HG03095 (cell line): ENCODE results near the gene MEAK7.

Source experiments
- ATAC-seq: cut with Tn5 transposase; IDR thresholded peaks from one replicate; pipeline ENCODE4 v1.9.1; 2021; ENCODE audit warnings: moderate library complexity; ENCODE audit not compliant: unreplicated experiment

Gene MEAK7

DNA sequence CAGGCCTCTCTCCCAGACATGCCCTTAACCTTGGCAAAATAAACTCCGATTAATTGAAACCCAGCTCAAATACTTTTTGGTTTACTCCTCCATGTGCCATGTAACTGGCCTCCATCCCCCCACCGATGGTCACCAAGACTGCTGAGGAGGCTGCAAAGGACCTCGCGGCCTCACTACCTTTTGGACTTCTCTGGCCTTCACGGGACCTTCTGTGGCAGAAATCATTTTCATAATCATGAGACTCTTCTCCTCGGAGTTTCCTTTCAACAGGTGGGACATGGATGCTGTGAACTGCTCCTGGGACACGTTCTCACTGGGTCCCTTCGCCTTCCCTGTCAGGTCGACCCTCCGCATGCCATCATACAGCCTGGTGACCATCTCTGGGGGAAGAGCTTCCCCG is 9.0 kb downstream of the MEAK7 start:
- ATAC-seq: no peak

DNA sequence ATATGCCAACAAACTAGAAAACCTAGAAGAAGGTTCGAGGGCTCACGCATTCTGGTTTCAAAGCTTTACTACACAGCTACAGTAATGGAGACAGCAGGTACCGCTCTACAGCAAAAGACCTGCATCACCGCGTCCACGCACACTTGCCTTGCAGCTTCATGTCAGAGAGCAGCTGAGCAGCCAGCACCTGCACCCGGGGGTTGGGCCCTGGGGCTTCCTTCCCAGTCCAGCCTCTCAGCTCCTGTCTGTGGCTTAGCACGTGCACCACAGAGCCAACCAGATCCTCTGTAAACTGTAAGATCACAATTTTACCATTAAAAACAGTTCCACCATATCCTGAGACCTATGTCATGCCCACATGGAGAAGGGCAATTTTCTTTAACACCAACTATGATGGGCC is 15.3 kb downstream of the MEAK7 start:
- no peak for ATAC-seq

DNA sequence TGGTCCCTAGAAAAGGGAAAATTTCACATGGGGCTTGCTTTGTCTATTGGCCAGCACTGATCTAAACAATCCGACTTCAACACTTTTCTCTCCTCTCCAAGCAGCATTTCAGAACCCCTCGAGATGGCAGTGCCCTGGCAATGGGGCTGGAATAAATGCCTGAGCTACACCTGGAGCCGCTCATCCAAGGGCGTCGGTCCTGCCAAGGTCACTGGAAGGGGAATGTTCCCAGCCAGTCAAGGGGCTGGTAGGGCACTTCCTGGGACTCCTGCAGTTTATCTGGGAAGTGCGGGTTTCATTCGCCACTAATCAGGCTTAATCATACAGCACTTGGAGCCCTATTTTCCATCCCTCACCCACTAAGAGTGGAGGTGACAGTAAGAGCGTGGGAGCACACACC is 17.1 kb downstream of the MEAK7 start:
- ATAC-seq: no peak

DNA sequence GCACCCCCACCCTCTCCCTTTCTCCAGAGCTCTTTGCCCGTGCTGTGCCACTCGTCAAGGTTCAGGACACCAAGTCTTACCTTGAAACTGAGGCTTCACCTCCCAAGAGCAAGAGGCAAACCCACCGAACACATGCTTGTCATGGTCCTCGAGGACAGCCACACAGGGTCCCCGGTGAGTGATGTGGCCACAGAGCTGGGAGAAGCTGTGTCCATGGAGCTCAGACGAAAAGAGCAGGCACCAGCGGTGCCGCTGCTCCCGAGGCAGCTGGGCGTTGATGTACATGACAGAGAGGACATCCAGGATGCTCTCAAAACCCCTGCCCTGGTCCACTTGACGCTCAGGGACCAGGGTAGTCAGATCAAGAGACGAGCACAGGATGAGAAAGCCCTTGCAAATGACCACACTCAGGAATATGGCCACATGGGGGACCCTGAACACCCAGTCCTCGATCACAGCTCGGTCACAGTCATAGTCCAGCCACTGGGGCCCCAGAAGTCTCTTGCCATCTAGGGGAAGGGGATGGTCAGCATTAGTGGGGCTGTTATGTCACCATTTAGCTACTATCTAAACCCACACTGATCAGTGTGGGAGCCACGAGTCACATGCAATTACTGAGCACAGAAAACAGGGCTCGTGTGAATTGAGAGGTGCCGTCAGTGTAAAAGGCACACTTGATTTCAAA is 17.8 kb downstream of the MEAK7 start:
- ATAC-seq: no peak

DNA sequence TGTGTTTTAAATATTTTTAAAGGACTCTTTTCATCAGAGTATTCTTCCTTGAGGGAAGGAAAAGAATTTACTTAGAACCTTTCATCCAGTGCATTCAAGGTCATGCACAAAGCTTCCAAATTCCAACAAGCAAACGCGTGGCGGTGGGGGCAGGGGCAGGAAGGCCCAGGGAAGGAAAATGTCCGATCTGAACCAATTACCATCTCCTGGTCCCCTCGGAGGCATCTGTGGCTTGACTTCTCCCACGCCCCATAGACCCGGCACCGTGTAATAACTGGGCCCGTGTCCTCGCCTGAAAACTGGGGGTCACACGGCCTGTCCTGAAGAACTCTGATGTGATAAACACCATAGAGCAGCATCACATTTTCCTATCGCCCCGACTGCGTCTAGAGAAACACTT is 18.3 kb downstream of the MEAK7 start:
- no peak for ATAC-seq

DNA sequence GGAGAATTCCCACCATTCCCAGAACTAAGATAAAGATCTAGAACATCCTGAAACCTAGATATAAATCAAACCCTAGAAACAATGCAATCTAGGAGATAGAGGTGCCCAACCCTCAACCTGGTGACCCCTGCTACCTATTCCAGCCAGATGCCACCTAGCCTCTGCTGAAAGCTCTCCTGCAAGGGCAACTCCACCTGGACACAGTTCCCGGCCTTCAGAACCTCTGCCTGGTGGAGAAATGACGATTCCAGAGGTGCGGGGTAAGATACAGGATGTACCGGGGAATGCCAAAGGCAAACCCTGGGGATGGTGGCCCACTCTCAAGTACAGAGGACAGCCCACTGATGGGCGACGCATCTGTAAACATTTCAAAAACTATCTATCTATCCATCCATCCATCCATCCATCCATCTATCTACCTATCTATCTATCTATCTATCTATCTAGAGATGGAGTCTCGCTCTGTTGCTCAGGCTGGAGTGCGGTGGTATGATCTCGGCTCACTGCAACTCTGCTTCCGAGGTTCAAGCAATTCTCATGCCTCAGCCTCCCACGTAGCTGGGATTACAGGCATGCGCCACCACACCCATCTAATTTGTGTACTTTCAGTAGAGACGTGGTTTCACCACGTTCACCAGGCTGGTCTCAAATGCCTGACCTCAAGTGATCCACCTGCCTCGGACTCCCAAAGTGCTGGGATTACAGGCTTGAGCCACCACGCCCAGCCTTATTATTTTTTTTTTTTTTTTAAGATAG is 19.0 kb downstream of the MEAK7 start:
- no peak for ATAC-seq

DNA sequence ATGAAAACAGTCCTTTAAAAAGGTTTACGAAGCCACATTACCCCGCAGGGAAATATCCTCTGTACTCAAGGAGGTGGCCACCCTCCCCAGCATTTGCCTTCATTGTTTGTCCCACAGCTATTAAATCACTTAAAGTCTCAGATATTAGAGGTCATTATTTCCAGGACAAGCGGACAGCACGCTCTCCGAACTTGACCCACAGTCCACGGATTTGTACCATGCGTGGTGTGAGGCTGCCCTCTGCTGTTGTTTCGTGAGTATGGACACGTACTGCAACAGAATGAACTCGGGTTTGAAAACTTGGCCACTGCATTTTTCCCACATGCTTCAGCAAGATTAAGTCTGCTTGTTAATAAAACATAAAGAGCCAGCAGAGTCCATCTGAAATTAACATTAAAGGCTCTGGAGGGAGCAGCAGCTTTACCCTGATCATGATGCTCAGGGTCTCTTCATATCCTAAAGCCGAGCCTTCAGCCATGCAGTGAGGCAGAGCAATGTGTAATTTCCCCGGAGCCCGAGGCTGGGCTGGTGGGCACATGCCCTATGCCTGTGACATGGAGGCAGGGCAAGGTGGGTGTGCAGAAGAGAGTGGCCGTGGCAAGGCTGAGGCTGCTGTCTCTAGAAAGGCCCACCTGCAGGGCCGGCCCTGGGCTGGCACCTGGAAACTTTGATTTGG is 19.7 kb downstream of the MEAK7 start:
- no peak for ATAC-seq

DNA sequence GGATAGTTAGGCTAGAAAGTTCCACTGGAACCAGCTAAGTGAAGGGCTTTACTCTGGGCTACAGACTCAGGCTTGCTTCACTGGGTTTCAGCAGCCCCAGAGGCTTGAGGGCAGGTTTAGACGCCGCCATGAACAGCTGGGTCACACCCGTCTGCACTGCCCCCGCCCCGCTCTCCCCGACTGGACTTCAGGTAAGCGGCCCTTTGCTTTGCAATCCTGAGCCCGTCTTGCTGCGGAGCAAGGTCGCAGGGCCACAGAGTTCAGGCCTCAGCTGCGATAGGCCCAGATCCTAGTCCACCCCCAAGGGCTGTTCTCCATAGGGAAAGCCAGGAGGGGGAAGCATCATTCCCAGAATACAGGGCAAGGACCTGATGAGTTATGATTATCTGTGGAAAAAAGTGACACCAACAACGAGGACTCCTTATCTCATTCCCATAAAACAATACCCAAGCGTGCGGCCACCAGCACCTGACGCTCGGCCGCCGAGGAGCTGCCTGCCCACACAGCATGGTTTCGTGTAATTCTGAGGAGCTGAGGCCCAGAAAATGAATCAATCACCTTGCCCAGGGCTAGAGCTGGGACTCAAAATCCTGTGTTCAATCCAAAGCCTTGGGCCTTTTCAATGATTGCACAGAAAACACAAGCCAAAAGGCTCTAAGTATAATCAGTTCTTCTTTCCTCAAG is 20.4 kb downstream of the MEAK7 start:
- ATAC-seq: no peak

DNA sequence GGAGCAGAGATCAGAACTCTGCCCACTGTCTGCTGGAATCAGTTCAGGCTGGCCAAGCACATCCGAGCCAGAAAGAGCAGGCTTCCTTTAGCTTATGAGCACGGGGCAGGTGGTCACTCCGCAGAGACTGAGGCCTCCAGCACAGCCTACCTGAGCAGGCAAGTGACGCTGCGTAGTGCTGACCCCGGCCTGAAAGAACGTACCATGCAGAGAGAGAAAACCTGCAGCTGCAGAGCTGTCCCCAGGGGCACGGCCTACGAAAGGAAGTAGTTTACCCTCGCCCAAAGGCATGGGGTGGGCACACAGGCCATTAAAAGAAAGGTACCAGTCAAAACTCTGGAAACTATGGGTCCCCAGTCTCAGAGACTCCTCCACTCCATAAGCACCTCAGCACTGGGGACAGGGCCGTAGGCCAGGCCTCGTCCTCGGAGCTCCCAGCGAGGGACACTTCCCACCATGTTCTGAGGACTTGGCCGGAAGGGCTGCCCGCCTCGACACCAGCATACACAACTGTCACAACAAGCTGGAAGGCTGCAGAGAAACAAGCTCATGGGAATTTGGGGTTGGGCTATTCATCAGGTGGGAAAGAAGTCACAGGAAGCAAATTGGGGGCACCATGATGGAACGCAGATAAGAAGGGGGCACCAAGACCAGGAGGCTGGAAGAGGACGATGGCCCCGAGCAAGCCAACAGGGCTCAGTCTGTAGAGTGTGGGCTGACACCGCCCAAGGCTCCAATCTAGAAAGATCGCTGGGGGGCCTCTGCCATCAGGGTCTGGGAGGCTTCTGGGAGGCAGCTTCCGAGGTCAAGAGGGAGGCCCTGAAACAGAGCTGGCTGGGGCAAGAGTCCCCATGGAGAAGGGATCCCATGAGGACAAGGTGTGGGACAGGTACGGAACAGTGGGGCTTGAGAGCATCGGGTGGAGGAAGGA is 21.2 kb downstream of the MEAK7 start:
- no peak for ATAC-seq

DNA sequence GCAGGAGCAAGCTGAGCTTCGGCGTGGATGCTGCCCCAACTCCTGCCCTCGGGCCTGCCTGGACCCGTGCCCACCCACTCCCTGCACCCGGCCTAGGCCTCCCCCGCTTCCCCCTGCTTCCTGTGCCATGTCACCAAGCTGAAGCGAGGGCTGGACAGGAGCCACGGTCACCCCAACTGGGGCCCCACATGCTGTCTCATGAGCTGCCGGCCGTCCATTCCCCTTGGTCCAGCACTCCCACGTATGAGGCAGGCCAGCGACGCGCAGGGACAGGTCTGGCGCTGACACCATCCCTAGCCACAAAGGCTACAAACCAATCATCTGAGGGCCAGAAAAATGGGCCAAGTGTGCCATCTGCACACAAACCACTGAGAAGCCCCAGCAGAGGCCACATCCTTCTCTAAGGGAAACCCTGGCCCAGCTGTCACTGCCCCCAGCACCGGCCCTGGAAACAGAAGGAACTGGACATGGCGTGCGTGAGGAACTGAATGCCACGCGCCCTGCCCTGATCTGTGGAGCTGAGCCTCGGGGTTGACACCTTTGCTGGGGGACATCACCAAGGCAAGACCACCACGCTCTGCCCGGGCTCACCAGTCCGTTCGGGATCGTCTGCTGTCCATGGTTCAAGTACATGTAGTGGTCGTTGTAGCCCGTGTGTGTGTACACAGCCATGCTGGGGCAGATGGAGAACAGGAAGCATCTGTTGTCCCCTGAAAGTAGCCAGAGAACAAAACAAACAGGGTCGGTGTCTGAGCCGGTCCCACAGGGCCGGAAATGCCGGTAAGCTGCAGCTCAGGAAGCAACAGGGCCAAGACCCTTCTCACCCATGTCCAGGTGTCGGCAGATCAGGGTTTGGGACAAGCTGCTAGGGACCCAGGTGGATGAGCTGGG is 22.2 kb downstream of the MEAK7 start:
- no peak for ATAC-seq

DNA sequence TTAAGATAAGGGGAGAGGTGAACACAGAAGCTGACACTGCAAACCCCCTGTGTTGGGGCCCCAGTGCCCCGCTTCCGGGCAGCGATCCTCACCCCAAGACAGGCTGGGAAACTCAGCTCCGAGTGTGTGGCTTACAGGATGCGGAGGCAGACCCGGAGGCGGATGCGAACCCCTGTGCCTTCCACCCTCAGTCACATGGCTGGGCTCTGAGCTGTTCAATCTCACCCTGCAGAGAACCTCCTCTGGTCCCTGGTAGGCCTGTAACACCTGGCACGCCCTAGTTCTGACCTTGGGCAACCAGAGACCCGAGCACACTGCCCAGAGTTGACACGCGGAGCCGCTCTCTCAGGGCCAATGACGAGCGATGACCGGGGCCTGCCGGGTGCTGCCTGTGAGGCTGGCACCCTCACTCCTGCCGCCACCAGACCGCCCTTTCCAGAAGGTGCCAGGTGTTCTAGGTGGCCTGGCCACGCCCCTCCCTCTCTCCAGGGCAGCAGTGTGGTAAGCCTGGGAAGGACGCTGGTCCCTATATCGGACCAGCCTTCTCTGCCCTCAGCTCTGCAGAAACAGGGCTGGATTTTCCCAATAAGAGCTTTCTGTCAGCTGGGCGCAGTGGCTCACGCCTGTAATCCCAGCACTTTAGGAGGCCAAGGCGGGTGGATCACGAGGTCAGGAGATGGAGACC is 23.3 kb downstream of the MEAK7 start:
- ATAC-seq: no peak

DNA sequence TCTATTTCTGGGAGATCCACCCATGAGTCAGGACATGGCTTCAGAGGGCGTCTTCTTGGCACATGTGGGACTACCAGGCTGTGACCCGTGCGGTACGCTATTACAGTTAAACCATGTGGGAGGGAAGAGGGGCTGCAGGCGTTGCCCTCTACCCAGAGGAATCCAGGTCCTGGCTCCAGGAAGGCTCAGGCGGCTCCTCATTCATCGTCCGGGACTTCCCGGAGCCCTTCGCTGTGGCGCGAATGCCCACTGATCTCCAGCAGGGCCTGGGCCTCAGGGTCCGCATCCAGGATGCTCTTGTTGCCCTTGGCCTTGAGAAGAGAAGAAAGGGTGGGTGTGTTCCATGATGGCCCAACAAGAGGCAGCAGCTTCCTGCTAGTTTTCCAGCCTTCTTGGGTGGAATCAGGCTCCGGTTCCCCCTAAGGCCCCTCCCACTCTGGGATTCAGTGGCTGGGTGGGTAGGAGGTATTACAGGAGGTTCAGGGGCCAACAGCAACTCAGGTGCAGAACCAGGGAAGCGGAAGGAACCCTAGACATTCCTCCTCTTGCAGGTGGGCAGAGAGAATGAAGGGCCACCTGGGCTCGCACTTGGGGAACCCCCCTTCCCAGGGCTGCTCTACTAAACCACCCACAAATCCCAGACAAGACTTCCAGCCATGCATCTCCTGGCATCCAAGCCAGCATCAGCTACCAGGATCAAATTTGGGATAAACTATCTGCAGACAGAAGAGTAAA is 24.6 kb downstream of the MEAK7 start:
- ATAC-seq: no peak

DNA sequence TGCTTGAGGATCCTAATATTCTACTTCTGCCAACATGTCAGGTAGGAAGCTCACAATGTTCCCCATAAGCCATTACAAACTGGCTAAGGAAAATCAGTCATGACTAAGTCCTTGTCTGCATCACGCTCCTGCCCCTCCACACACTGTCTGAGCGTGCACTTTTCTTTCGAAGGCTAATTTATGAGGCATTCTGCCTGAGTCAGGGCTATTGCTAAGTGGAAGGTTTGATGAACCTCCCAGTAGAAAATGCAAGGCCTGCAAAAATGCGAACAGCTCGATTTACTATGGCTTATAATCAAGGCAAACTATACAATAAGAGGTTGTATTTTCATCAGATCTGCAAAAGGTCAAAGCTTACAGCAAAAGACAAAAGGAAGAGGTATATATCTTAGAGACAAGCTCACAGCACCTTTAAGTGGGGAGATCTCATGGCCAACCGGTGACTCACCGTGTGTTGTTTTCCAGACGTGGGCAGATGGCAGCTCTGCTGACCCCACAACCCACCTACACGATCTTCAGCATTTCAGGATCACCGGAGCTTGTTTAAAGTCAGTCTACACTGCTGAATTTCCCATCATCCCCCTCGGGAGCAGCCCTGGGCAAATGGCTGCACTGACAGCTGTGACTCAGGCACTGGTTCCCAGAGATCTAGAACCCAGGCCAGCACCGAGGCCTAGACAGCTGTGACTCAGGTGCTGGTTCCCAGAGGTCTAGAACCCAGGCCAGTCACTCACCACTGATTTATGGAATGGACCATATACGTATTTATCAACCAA is 26.1 kb downstream of the MEAK7 start:
- no peak for ATAC-seq

DNA sequence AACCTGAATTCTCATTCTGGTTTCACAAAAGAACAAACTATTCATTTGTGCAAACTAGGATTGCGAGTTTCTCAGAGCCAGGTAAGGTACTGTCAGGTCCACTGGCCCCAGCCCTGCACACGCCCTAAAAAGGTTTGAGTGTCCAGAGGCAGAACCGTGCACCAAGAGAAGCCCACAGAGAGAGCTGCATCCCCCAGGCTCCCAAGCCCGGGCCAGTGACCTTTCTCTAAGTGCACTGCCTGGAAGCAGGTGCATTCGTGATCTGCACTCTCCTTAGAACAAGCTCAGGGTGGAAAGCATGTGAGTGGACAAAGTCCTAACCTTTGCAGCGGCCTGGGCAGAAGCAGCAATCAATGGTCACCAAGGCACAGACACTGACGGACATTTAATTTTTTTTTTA is 26.8 kb downstream of the MEAK7 start:
- ATAC-seq: no peak

DNA sequence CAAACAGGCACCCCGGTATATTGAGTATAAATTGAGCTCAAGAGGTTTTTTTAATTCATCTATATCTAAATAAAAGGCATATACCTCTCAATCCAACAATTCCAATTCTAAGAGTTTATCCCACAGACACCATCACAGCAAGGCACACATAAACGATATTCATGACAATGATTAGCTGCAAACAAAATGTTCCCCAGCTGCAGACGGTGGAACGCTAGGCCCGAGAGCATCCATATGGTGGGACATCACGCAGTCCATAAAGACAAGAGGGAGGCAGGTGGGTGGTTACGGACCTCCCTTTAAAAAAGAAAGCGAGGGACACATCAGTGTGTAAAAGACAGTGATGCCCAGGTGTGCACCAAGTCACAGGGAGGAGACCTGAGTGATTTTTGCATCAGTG is 28.1 kb downstream of the MEAK7 start:
- no peak for ATAC-seq

DNA sequence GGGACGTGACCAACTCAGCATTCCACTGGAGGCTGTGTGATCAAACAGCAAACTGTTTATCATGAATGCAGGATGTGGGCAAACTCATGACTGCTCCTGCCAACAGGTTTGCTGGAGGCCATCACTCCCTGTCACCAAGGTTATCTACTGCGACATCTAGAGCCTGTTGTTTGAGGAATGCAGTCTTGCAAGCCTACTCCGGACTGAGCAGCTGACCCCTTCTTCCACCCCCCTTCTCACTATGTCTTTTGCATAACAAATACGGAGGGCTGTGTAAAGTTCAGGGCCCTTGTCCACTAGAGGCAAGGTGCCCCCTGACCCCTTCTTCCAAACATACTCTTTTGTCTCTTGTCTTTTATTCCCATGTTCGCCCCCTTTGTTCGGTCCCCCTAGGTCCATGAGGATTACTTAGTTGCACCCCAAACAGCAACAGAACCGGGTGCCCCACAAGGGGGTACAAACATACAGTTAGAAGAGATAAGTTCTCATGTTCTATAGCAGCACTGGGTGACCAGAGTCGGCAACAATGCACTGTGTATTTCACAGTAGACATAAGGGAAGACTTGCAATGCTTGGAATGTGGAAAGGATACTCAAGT is 28.7 kb downstream of the MEAK7 start:
- no peak for ATAC-seq

DNA sequence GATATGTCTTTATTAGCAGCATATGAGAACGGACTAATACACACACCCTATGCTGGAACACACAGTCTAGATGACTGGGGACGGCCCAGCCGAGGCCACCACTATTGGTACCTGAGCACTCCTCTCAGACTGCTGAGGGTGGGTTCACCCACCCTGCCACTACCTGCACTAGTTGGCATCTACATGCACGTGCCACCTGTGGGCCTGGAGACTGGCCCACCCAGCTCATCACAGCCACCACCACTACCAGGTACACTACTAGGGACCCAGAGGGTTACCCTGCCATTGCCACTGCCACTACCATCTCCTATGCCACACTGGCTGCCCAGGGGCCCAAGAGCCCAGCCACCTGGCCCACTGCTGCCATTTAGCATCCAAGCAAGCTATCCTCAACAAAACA is 32.5 kb downstream of the MEAK7 start:
- no peak for ATAC-seq
